Natural killer cell (primary cell): Measurements from ENCODE around the gene CHCHD4. TPM values are rescaled to one million over a fixed set of nuclear protein-coding genes. Genes with fewer than 3 reads are reported as not detected.
"Not testable (repeated sequence)": the region's sequence is repeated elsewhere in the genome, so short reads cannot be mapped to it uniquely, and the experiment has no call there.

Experiments used
- ATAC-seq, 3 donors: fragments of 150-1000 bp in 2 of 3; fragments of 200-7000 bp in 1 of 3; cut with Tn5 transposase; 1 replicate in 1 of 3; 2 replicates in 2 of 3; pipeline ENCODE4 v1.10.0; 2021; ENCODE audit warnings: mild to moderate bottlenecking in 2 of 3, moderate library complexity in 2 of 3
- DNase-seq, 2 donors: peaks; one replicate each; pipeline versions ENCODE4 v3.0.0 to v3.0.0-alpha.2; 2013 to 2021; ENCODE audit warnings: mixed read lengths in 1 of 2
- H3K27ac ChIP-seq: one replicate; pipeline ENCODE4 v1.5.1; 2013; ENCODE audit warnings: mild to moderate bottlenecking, low read length
- H3K27me3 ChIP-seq: one replicate; pipeline ENCODE4 v1.6.1; 2013; ENCODE audit warnings: low read length; ENCODE audit not compliant: control insufficient read depth, insufficient read depth
- H3K36me3 ChIP-seq: one replicate; pipeline ENCODE4 v1.6.1; 2013; ENCODE audit warnings: low read length; ENCODE audit not compliant: control insufficient read depth, insufficient read depth
- H3K4me1 ChIP-seq: one replicate; pipeline ENCODE4 v1.6.1; 2013; ENCODE audit warnings: low read length; ENCODE audit not compliant: control insufficient read depth, insufficient read depth
- H3K4me3 ChIP-seq: one replicate; pipeline ENCODE4 v1.5.1; 2013; ENCODE audit warnings: low read length
- H3K9me3 ChIP-seq: one replicate; pipeline ENCODE4 v1.6.1; 2013; ENCODE audit warnings: low read length; ENCODE audit not compliant: control insufficient read depth, insufficient read depth
- H3K27ac Mint-ChIP-seq, 2 donors: one replicate each; pipeline ENCODE4 v1.8.0; 2022; ENCODE audit warnings: mild to moderate bottlenecking in 2 of 2, mixed read lengths in 2 of 2, moderate library complexity in 1 of 2
- H3K27me3 Mint-ChIP-seq, 2 donors: one replicate each; pipeline ENCODE4 v1.8.0; 2022; ENCODE audit warnings: low read depth in 2 of 2, mixed read lengths in 2 of 2
- H3K36me3 Mint-ChIP-seq: one replicate; pipeline ENCODE4 v1.8.0; 2022; ENCODE audit warnings: mixed read lengths
- H3K4me1 Mint-ChIP-seq, 2 donors: one replicate each; pipeline ENCODE4 v1.8.0; 2022; ENCODE audit warnings: mixed read lengths in 2 of 2
- H3K4me3 Mint-ChIP-seq: one replicate; pipeline ENCODE4 v1.8.0; 2022; ENCODE audit warnings: mild to moderate bottlenecking, moderate library complexity, mixed read lengths
- H3K9me3 Mint-ChIP-seq, 2 donors: one replicate each; pipeline ENCODE4 v1.8.0; 2022; ENCODE audit warnings: mixed read lengths in 2 of 2
- WGBS: methylation state at CpG from one replicate; pipeline ENCODE4 v1.1.7; 2013; ENCODE audit warnings: missing lambda C conversion rate; ENCODE audit not compliant: insufficient coverage; 5-methylcytosine and 5-hydroxymethylcytosine counted together
- intact Hi-C: fragments of 100-400 bp; cut with micrococcal nuclease; formaldehyde crosslinking; loops from one replicate; pipeline ENCODE4 v1.14.2; 2022
- total RNA-seq, 4 donors: library from RNA; stranded (reverse); fragments of 120-200 nt in 1 of 4; gene quantifications; one replicate each; pipeline versions ENCODE4 v1.2.3 to v1.2.4, GENCODE V29; 2013 to 2022
- TF ChIP-seq, protein P1 (sequence below): fragments of 200-600 bp; IDR thresholded peaks from one replicate; pipeline ENCODE4 v1.8.0; 2022; ENCODE audit warnings: antibody characterized with exemption

The CHCHD4 gene
- total RNA-seq, 3 donors from 2014 or later (not counting 1 experiment from before 2014, with no cell fraction given) = 2.1 to 4.3 (median 3.4) TPM

DNA sequence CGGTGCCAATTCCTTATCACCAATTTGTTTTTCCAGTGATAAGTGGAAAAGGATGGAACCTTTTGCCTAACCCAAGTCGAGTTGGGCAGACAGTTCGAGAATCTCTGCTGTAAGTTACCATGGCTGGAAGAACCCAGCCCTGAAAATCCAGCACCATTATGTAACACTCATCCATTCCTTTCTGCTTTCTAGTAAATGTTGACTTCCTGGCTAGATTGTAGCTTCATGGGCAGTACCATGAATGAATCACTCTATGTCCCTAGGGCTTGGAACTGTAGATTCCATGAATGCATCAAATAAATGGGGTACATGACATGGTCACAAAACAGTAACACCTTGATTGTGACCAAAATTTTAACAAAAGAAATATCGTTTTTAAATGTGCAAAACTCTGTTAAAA lies 14.0 kb downstream of the CHCHD4 start:
- no peaks in the 10 kb centered on the region for H3K4me1 Mint-ChIP-seq
- H3K9me3 Mint-ChIP-seq = no peaks in the 10 kb centered on the region
- no peak overlapping the region for H3K27ac Mint-ChIP-seq
- H3K9me3 ChIP-seq = no peaks in the 10 kb centered on the region
- ATAC-seq = no peak
- H3K36me3 Mint-ChIP-seq = peaks cover 5% of the 10 kb centered on the region
- WGBS = 95% methylated on average over 4 of the region's 4 CpGs
- H3K4me3 ChIP-seq = no peak overlapping the region
- H3K4me3 Mint-ChIP-seq = no peak overlapping the region
- H3K4me1 ChIP-seq = no peaks in the 10 kb centered on the region
- TF ChIP-seq, protein P1, sequence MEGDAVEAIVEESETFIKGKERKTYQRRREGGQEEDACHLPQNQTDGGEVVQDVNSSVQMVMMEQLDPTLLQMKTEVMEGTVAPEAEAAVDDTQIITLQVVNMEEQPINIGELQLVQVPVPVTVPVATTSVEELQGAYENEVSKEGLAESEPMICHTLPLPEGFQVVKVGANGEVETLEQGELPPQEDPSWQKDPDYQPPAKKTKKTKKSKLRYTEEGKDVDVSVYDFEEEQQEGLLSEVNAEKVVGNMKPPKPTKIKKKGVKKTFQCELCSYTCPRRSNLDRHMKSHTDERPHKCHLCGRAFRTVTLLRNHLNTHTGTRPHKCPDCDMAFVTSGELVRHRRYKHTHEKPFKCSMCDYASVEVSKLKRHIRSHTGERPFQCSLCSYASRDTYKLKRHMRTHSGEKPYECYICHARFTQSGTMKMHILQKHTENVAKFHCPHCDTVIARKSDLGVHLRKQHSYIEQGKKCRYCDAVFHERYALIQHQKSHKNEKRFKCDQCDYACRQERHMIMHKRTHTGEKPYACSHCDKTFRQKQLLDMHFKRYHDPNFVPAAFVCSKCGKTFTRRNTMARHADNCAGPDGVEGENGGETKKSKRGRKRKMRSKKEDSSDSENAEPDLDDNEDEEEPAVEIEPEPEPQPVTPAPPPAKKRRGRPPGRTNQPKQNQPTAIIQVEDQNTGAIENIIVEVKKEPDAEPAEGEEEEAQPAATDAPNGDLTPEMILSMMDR = no peak
- no peaks in the 10 kb centered on the region for H3K27me3 ChIP-seq
- intact Hi-C loops = no loop called here
- DNase-seq = no peak
- peaks cover 31% of the 10 kb centered on the region for H3K36me3 ChIP-seq
- no peaks in the 10 kb centered on the region for H3K27me3 Mint-ChIP-seq
- no peak overlapping the region for H3K27ac ChIP-seq

DNA sequence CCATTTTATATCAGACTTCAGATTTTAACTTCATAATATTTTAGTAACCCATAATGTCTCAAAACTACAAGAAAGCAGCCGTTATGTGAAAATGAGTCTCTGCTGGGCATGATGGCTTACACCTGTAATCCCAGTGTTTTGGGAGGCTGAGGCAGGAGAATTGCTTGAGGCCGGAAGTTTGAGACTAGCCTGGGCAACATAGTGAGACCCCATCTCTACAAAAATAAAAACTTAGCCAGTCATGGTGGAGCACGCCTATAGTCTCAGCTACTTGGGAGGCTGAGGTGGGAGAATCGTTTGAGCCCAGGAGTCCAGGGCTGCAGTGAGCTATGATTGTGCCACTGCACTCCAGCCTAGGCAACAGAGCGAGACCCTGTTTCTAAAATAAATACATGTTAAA lies 14.8 kb downstream of the CHCHD4 start:
- H3K4me3 ChIP-seq, H3K27ac ChIP-seq, H3K27me3 ChIP-seq, H3K27me3 Mint-ChIP-seq, H3K4me3 Mint-ChIP-seq, H3K9me3 Mint-ChIP-seq, H3K9me3 ChIP-seq, DNase-seq, H3K27ac Mint-ChIP-seq, H3K4me1 ChIP-seq, ATAC-seq, H3K4me1 Mint-ChIP-seq, intact Hi-C loops, H3K36me3 Mint-ChIP-seq: not testable (repeated sequence)
- 97% methylated on average over 5 of the region's 5 CpGs for WGBS
- peaks cover 22% of the 10 kb centered on the region for H3K36me3 ChIP-seq

DNA sequence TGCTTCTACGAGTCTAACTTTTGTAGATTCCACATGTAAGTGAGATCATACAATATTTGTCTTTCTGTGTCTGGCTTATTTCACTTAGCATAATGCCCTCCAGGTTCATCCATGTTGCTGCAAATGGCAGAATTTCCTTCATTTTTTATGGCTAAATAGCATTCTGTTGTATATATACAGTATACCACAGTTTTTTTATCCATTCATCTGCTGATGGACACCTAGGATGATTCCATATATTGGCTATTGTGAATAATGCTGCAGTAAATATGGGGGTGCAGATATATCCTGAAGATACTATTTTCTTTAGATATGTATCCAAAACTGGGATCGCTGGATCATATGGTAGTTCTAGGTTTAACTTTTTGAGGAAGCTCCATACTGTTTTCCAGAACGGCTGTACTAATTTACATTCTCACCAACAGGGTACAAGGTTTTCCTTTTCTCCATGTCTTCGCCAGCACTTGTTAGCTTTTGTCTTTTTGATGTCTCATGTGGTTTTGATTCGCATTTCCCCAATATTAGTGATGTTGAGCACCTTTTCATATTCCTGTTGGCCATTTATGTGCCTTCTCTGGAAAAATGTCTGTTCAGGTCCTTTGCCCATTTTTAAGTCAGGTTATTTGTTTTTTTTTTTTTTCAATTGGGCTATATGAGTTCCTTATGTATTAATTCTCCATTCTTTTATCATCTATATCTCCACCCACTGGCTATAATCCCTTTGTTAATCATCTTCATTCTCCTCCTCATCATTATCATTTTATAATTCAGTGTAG lies 26.9 kb downstream of the CHCHD4 start:
- Histone ChIP-seq H3K27me3 (peaks cover 7% of the 10 kb centered on the region), H3K9me3 (no peaks in the 10 kb centered on the region), H3K27ac (no peak overlapping the region), H3K4me3 (no peak overlapping the region), H3K4me1 (no peaks in the 10 kb centered on the region), H3K36me3 (no peaks in the 10 kb centered on the region)
- H3K36me3 Mint-ChIP-seq = no peaks in the 10 kb centered on the region
- H3K27ac Mint-ChIP-seq = no peak overlapping the region
- peaks cover 0 to 4% of the 10 kb centered on the region in 2 donors for H3K9me3 Mint-ChIP-seq
- H3K4me3 Mint-ChIP-seq = no peak overlapping the region
- WGBS = 85% methylated on average over 5 of the region's 5 CpGs
- DNase-seq (no peak), ATAC-seq (no peak)
- H3K27me3 Mint-ChIP-seq = peaks cover 30 to 52% of the 10 kb centered on the region in 2 donors
- intact Hi-C loops = no loop called here
- H3K4me1 Mint-ChIP-seq = no peaks in the 10 kb centered on the region
- TF ChIP-seq, protein P1 = no peak

DNA sequence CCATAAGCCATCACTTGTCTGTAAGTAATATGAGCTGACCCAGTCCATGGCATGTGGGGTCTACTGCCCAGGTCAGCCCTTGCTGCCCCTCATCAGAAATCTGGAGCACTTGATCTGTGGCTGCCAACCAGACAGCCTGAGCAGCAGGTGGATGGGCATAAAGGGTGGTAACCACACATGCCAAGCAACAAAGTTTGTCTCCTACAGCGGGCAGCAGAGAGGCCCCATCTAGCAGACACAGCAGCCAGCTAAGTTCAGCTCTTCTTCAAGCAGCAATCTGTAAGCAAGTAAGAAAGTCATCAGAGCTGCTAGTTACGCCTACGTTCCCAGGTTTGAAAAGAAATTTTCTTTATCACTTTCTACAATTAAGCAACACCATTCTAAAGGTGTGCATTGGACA lies 27.9 kb downstream of the CHCHD4 start:
- no peak for DNase-seq
- intact Hi-C loops = no loop called here
- 82% methylated on average over 3 of the region's 3 CpGs for WGBS

More for the DNA sequence above, 27.9 kb downstream of the CHCHD4 start:
- H3K36me3 ChIP-seq = no peaks in the 10 kb centered on the region
- H3K36me3 Mint-ChIP-seq = no peaks in the 10 kb centered on the region
- no peaks in the 10 kb centered on the region for H3K4me1 Mint-ChIP-seq
- no peak overlapping the region for H3K4me3 Mint-ChIP-seq
- H3K27me3 Mint-ChIP-seq = peaks cover 30 to 43% of the 10 kb centered on the region in 2 donors
- H3K27ac Mint-ChIP-seq = no peak overlapping the region
- no peak overlapping the region for H3K4me3 ChIP-seq
- no peak for ATAC-seq
- H3K27ac ChIP-seq = no peak overlapping the region
- H3K9me3 Mint-ChIP-seq = peaks cover 0 to 4% of the 10 kb centered on the region in 2 donors
- TF ChIP-seq, protein P1 = no peak
- H3K4me1 ChIP-seq = no peaks in the 10 kb centered on the region
- no peaks in the 10 kb centered on the region for H3K9me3 ChIP-seq
- H3K27me3 ChIP-seq = peaks cover 7% of the 10 kb centered on the region
